Central memory CD4-positive, alpha-beta T cell (primary cell): Measurements from ENCODE around the gene MAP4.

Experiments
- DNase-seq: peaks from one replicate; pipeline ENCODE4 v3.0.0; 2022

The MAP4 gene

GRCh38 chr3:47961815-47962606 lies 54.2 kb downstream of the MAP4 start:
- peak; percentile 30 for DNase-seq

GRCh38 chr3:47961036-47961435 lies 55.2 kb downstream of the MAP4 start:
- DNase-seq = no peak

GRCh38 chr3:47956521-47956920 lies 59.7 kb downstream of the MAP4 start:
- no peak for DNase-seq

GRCh38 chr3:47954567-47954966 lies 61.6 kb downstream of the MAP4 start:
- DNase-seq = no peak

- DNase-seq = no peak
These were observed 65.6 kb downstream of the MAP4 start for GRCh38 chr3:47950453-47951169.

GRCh38 chr3:47949979-47950378 lies 66.2 kb downstream of the MAP4 start:
- DNase-seq = no peak

- no peak for DNase-seq
These were observed 76.0 kb downstream of the MAP4 start for GRCh38 chr3:47940232-47940631.

- DNase-seq = no peak
These were observed 83.8 kb downstream of the MAP4 start for GRCh38 chr3:47932421-47932820.

- no peak for DNase-seq
These were observed 85.2 kb downstream of the MAP4 start for GRCh38 chr3:47930979-47931378.

- no peak for DNase-seq
These were observed 99.5 kb downstream of the MAP4 start for GRCh38 chr3:47916696-47917095.

GRCh38 chr3:47916201-47916600 lies 100.0 kb downstream of the MAP4 start:
- DNase-seq = no peak

GRCh38 chr3:47912006-47912504 lies 104.2 kb downstream of the MAP4 start:
- no peak for DNase-seq

GRCh38 chr3:47910777-47911440 lies 105.3 kb downstream of the MAP4 start:
- no peak for DNase-seq

- no peak for DNase-seq
These were observed 106.0 kb downstream of the MAP4 start for GRCh38 chr3:47910233-47910632.

- DNase-seq = no peak
These were observed 106.6 kb downstream of the MAP4 start for GRCh38 chr3:47909607-47910006.

GRCh38 chr3:47908744-47909143 lies 107.5 kb downstream of the MAP4 start:
- no peak for DNase-seq

- no peak for DNase-seq
These were observed 108.4 kb downstream of the MAP4 start for GRCh38 chr3:47907784-47908183.

- no peak for DNase-seq
These were observed 113.5 kb downstream of the MAP4 start for GRCh38 chr3:47902746-47903145.

- no peak for DNase-seq
These were observed 114.9 kb downstream of the MAP4 start for GRCh38 chr3:47901280-47901833.

- DNase-seq = no peak
These were observed 116.6 kb downstream of the MAP4 start for GRCh38 chr3:47899495-47900108.

GRCh38 chr3:47897954-47898353 lies 118.3 kb downstream of the MAP4 start:
- no peak for DNase-seq

- no peak for DNase-seq
These were observed 119.5 kb downstream of the MAP4 start for GRCh38 chr3:47896736-47897135.

- no peak for DNase-seq
These were observed 121.0 kb downstream of the MAP4 start for GRCh38 chr3:47895241-47895640.
